ENCODE results near the gene GPC5. TPM values are rescaled to one million over a fixed set of nuclear protein-coding genes. Genes with fewer than 3 reads are reported as not detected.

GPC5 gene
- total RNA-seq, 1 donor from 2014 or later, result 0.07 TPM

- H3K4me3 Mint-ChIP-seq, result no peak overlapping the region
- H3K9ac ChIP-seq, result no peak overlapping the region
- no peak for TF ChIP-seq CTCF (IDR thresholded peaks at IDR 0.05)
- no peak for TF ChIP-seq EZH2 (IDR thresholded peaks at IDR 0.05)
- TF ChIP-seq EZH2phosphoT487 (IDR thresholded peaks at IDR 0.05), result no peak
- no peak for DNase-seq (ENCODE audit: low spot score)
- H3K27ac Mint-ChIP-seq, result no peak overlapping the region
- no peak overlapping the region for H3K27ac ChIP-seq
- no peaks in the 10 kb centered on the region for H4K20me1 ChIP-seq (ENCODE audit: low read depth)
- no peak overlapping the region for H2AFZ ChIP-seq (replicated peaks)
- no peaks in the 10 kb centered on the region for H3K36me3 ChIP-seq
- H3K27me3 Mint-ChIP-seq (ENCODE audit: insufficient read depth, low read depth), result no peaks in the 10 kb centered on the region
- no peaks in the 10 kb centered on the region for H3K79me2 ChIP-seq (ENCODE audit: low read depth)
- H3K36me3 Mint-ChIP-seq, result no peaks in the 10 kb centered on the region
- H3K4me1 Mint-ChIP-seq, result no peaks in the 10 kb centered on the region
- H3K9me3 Mint-ChIP-seq, result no peaks in the 10 kb centered on the region
- no peaks in the 10 kb centered on the region for H3K4me1 ChIP-seq
- H3K9me3 ChIP-seq (ENCODE audit: low read depth), result no peaks in the 10 kb centered on the region
- no peaks in the 10 kb centered on the region for H3F3A ChIP-seq (ENCODE audit: low read depth)
- H3K4me3 ChIP-seq, result no peak overlapping the region
- H3K27me3 ChIP-seq, result no peaks in the 10 kb centered on the region
- H3K4me2 ChIP-seq, result no peak overlapping the region
These were observed 745.3 kb downstream of the GPC5 start for GRCh38 chr13:92143766-92144165.

- no peaks in the 10 kb centered on the region for H3K27me3 ChIP-seq
- no peaks in the 10 kb centered on the region for H3K27me3 Mint-ChIP-seq (ENCODE audit: insufficient read depth, low read depth)
These were observed 752.2 kb downstream of the GPC5 start for GRCh38 chr13:92150606-92151005.

GRCh38 chr13:92158346-92158745 is 759.9 kb downstream of the GPC5 start:
- Histone ChIP-seq H3K4me2 (no peak overlapping the region), H3F3A (ENCODE audit: low read depth) (no peaks in the 10 kb centered on the region), H3K36me3 (no peaks in the 10 kb centered on the region), H3K27ac (no peak overlapping the region), H3K4me3 (no peak overlapping the region), H4K20me1 (ENCODE audit: low read depth) (no peaks in the 10 kb centered on the region), H3K79me2 (ENCODE audit: low read depth) (no peaks in the 10 kb centered on the region), H3K4me1 (no peaks in the 10 kb centered on the region), H3K27me3 (no peaks in the 10 kb centered on the region), H3K9ac (no peak overlapping the region), H3K9me3 (ENCODE audit: low read depth) (no peaks in the 10 kb centered on the region), H2AFZ (replicated peaks) (no peak overlapping the region)
- Mint-ChIP-seq H3K4me1 (no peaks in the 10 kb centered on the region), H3K27me3 (ENCODE audit: insufficient read depth, low read depth) (no peaks in the 10 kb centered on the region), H3K36me3 (no peaks in the 10 kb centered on the region), H3K27ac (no peak overlapping the region), H3K4me3 (no peak overlapping the region), H3K9me3 (no peaks in the 10 kb centered on the region)
- TF ChIP-seq EZH2 (IDR thresholded peaks at IDR 0.05) (no peak), CTCF (IDR thresholded peaks at IDR 0.05) (no peak), EZH2phosphoT487 (IDR thresholded peaks at IDR 0.05) (no peak)
- DNase-seq (ENCODE audit: low spot score), result no peak

More at GRCh38 chr13:92150606-92151005, 752.2 kb downstream of the GPC5 start:
- Histone ChIP-seq H4K20me1 (ENCODE audit: low read depth) (no peaks in the 10 kb centered on the region), H3K9me3 (ENCODE audit: low read depth) (no peaks in the 10 kb centered on the region), H3K4me1 (no peaks in the 10 kb centered on the region), H3K36me3 (no peaks in the 10 kb centered on the region), H3F3A (ENCODE audit: low read depth) (no peaks in the 10 kb centered on the region), H3K9ac (no peak overlapping the region), H3K27ac (no peak overlapping the region), H2AFZ (replicated peaks) (no peak overlapping the region), H3K4me3 (no peak overlapping the region), H3K79me2 (ENCODE audit: low read depth) (no peaks in the 10 kb centered on the region), H3K4me2 (no peak overlapping the region)
- Mint-ChIP-seq H3K4me3 (no peak overlapping the region), H3K4me1 (no peaks in the 10 kb centered on the region), H3K36me3 (no peaks in the 10 kb centered on the region), H3K27ac (no peak overlapping the region), H3K9me3 (no peaks in the 10 kb centered on the region)
- DNase-seq (ENCODE audit: low spot score), result no peak
- no peak for TF ChIP-seq CTCF (IDR thresholded peaks at IDR 0.05)
- TF ChIP-seq EZH2phosphoT487 (IDR thresholded peaks at IDR 0.05), result no peak
- no peak for TF ChIP-seq EZH2 (IDR thresholded peaks at IDR 0.05)
